Measurements from ENCODE around the gene PAX8. TPM values are rescaled to one million over a fixed set of nuclear protein-coding genes. Genes with fewer than 3 reads are reported as not detected.
A peak's percentile ranks its signal among the peaks of the same experiment; 100 is the strongest.

PAX8 gene
- total and polyA plus RNA-seq, 2 of the 13 experiments (the other 11 are each of a cell fraction or from before 2014, with no cell fraction given), result 1.5 to 8.8 TPM

- peak; percentile 98; the same call in 1 of the 2 replicates for TF ChIP-seq ZMAT3 (CRISPR knock-in tag; conservative IDR thresholded peaks at IDR 0.05)
- peak; percentile 88 for TF ChIP-seq ZHX1 (CRISPR knock-in tag; IDR thresholded peaks at IDR 0.05; ENCODE audit: low read depth)
- TF ChIP-seq PHF8 (CRISPR knock-in tag; IDR thresholded peaks at IDR 0.05), result peak; percentile 55
- TF ChIP-seq TIGD3 (CRISPR knock-in tag; IDR thresholded peaks at IDR 0.05; ENCODE audit: borderline replicate concordance), result peak; percentile 88; the same call in 1 of the 2 replicates
- peak; percentile 95 for TF ChIP-seq ZNF546 (CRISPR knock-in tag; conservative IDR thresholded peaks at IDR 0.05)
- TF ChIP-seq, protein P1, sequence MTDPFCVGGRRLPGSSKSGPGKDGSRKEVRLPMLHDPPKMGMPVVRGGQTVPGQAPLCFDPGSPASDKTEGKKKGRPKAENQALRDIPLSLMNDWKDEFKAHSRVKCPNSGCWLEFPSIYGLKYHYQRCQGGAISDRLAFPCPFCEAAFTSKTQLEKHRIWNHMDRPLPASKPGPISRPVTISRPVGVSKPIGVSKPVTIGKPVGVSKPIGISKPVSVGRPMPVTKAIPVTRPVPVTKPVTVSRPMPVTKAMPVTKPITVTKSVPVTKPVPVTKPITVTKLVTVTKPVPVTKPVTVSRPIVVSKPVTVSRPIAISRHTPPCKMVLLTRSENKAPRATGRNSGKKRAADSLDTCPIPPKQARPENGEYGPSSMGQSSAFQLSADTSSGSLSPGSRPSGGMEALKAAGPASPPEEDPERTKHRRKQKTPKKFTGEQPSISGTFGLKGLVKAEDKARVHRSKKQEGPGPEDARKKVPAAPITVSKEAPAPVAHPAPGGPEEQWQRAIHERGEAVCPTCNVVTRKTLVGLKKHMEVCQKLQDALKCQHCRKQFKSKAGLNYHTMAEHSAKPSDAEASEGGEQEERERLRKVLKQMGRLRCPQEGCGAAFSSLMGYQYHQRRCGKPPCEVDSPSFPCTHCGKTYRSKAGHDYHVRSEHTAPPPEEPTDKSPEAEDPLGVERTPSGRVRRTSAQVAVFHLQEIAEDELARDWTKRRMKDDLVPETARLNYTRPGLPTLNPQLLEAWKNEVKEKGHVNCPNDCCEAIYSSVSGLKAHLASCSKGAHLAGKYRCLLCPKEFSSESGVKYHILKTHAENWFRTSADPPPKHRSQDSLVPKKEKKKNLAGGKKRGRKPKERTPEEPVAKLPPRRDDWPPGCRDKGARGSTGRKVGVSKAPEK (CRISPR knock-in tag; IDR thresholded peaks at IDR 0.05; ENCODE audit: borderline replicate concordance), result peak; percentile 100
- TF ChIP-seq, protein P2, sequence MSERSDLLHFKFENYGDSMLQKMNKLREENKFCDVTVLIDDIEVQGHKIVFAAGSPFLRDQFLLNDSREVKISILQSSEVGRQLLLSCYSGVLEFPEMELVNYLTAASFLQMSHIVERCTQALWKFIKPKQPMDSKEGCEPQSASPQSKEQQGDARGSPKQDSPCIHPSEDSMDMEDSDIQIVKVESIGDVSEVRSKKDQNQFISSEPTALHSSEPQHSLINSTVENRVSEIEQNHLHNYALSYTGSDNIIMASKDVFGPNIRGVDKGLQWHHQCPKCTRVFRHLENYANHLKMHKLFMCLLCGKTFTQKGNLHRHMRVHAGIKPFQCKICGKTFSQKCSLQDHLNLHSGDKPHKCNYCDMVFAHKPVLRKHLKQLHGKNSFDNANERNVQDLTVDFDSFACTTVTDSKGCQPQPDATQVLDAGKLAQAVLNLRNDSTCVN (CRISPR knock-in tag; IDR thresholded peaks at IDR 0.05; ENCODE audit: borderline replicate concordance), result peak; percentile 98
- TF ChIP-seq, protein P3, sequence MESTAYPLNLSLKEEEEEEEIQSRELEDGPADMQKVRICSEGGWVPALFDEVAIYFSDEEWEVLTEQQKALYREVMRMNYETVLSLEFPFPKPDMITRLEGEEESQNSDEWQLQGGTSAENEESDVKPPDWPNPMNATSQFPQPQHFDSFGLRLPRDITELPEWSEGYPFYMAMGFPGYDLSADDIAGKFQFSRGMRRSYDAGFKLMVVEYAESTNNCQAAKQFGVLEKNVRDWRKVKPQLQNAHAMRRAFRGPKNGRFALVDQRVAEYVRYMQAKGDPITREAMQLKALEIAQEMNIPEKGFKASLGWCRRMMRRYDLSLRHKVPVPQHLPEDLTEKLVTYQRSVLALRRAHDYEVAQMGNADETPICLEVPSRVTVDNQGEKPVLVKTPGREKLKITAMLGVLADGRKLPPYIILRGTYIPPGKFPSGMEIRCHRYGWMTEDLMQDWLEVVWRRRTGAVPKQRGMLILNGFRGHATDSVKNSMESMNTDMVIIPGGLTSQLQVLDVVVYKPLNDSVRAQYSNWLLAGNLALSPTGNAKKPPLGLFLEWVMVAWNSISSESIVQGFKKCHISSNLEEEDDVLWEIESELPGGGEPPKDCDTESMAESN (CRISPR knock-in tag; conservative IDR thresholded peaks at IDR 0.05), result peak; percentile 93
- TF ChIP-seq ZBTB3 (CRISPR knock-in tag; IDR thresholded peaks at IDR 0.05; ENCODE audit: borderline replicate concordance, low read depth), result peak; percentile 78; the same call in 1 of the 2 replicates
- TF ChIP-seq ZNF674 (CRISPR knock-in tag; IDR thresholded peaks at IDR 0.05; ENCODE audit: low read depth), result peak; percentile 86; the same call in 1 of the 2 replicates
- TF ChIP-seq HIC2 (CRISPR knock-in tag; IDR thresholded peaks at IDR 0.05; ENCODE audit: low read depth), result peak; percentile 97
- no peak for TF ChIP-seq ATM (IDR thresholded peaks at IDR 0.05; ENCODE audit: borderline replicate concordance)
Observed at GRCh38 chr2:113167115-113167932, 111.4 kb downstream of the PAX8 start (continued).
